GM18520 (cell line): ENCODE data around the gene CHD8.

Experiments used
- ATAC-seq: cut with Tn5 transposase; IDR thresholded peaks from one replicate; pipeline ENCODE4 v1.9.1; 2021; ENCODE audit not compliant: unreplicated experiment

The CHD8 gene

DNA sequence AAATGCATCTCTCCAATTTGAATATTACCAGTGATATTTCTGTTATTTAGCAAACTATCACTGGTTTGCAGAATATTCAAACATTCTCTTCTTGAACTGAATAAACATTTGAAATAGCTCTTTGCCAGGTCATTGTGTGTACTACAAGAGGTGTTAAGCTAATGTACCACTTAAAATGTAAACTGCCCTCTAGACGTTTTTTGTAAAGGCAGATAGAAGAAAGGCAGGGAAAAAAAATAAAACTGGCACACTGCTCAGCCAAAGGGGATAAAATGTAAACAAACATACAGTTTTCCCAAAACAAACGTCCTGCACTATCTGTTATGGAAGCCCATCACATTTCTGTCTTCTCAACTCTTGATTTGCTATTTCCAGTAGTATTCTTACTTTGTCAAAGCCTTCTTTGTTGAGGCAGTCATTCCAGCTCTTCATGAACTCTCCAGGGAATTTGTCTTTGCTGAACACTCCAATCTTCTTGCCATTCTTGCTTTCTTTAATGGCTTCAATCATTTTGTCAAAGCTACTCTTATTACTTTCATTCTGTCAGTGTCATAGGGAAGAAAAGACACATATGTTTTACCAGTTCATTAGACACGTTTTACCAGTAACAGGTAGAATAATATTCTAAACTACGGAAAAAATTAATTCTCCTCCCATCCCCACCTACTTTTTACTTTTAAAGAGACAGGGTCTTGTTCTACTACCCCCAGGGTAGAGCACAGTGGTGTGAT lies 85.8 kb downstream of the CHD8 start:
- no peak for ATAC-seq

DNA sequence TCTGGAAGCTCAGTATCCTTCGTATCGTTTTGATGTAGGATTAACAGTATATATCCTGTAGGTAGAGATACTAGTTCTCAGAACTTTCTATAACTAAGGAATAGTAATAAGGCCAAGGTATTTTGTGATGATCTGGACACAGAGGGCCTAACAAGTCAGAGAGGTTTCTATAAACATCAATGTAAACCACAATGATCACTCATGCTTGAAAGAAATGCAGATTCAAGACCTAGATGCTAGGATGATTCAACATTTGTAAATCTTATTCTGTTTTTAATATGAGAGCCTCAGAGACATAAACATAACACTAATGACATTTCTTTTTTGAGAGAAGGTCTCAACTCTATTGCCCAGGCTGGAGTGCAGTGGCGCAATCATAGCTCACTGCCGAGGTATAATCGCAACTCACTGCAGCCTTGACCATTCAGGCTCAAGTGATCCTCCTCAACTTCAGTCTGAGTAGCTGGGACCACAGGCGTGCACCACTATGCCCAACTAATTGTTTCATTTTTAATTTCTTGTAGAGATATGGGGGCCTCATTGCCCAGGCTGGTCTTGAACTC lies 88.3 kb downstream of the CHD8 start:
- no peak for ATAC-seq

DNA sequence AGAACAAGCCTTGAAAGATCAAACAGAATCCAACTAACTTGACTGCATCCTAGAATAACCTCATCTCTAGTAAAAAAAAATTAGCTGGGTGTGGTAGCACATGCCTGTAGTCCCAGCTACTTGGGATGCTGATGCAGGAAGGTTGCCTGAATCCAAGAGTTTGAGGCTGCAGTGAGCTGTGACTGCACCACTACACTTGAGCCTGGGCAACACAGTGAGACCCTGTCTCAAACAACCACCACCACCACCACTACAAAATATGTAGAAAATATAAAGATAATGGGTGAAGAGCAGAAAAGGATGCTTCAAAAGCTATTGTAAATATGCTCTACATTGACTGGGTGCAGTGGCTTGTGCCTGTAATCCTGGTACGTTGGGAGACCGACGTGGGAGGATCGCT lies 99.4 kb downstream of the CHD8 start:
- no peak for ATAC-seq

DNA sequence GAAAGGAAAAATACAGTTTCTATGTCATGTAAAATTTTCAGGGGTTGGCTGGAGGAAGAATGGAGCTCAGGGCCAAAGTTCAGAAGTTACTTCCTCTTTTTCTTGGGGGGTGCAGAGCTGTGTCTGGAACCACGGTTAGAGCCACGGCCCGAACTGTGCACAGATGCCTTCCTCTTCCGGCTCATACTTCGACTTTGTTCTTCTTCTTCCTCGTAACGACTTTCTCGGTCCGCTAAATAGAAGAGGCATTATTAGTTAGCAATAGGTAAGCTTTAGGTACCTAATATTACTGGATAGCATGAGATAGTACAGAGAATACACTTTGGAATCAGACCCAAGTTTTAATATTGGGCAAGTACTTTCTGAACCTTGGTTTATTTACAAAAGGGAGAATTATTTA lies 103.3 kb downstream of the CHD8 start:
- no peak for ATAC-seq

DNA sequence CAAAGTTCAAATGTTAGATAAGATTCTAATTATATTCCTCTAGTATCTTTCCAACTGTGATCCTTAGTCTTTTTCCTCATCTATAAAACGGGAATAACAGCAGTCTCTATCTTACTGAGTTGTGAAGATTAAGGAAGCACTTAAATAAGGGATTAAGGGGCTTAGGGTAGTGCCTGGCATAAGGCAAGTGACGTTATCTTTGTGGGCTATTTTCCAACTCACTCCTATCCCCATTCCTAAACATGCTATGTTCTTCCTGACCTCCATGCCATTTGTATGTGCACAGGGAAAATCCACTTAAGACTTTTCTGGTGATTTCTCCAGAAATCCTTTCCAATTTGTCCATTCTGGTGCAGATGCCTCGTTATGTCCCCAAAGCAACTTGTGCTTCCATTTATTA lies 105.4 kb downstream of the CHD8 start:
- no peak for ATAC-seq

DNA sequence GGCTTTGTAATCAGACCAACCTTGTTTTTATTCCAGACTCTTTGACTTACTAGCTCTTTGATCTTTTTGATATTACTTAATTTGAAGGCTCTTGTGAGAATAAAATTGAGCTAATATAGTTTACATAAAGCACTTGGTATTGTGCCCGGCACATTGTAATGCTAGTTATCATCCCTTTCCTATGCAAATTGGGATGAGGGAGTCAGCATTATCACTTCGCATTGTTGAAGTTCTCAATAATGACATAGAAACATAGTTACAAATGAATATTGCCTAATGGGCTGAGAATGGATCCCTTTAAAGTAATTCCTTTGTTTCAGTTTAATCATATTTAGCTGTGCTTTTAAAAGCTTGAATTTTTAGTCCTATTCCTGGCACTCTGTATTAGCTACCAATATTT lies 108.7 kb downstream of the CHD8 start:
- ATAC-seq, result no peak

DNA sequence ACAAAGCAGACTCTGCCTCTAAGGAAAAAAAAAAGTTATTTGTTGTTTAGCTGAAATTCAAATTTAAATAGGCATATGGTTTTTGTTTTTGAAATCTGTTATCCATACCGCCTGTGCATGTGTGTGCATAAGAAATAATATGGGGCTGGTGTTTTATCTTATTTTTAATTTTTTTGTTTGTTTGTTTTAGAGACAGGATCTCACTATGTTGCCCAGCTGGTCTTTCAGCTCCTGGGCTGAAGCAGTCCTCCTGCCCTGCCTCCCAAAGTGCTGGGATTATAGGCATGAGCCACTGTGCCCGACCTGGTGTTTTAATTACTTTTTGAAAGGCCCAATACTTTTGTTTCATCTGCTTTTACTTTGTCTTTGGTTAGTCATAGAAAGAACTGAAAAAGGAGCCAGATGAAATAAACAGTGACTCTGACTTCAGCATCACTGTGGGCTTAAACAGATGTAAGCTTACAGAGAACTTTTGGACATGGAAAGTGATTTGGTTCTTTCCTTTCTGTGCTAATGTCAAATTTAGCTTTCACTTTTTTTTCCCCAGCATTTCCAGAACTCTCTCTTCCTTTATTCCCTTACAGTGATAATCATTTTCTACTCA lies 109.3 kb downstream of the CHD8 start:
- ATAC-seq, result no peak

DNA sequence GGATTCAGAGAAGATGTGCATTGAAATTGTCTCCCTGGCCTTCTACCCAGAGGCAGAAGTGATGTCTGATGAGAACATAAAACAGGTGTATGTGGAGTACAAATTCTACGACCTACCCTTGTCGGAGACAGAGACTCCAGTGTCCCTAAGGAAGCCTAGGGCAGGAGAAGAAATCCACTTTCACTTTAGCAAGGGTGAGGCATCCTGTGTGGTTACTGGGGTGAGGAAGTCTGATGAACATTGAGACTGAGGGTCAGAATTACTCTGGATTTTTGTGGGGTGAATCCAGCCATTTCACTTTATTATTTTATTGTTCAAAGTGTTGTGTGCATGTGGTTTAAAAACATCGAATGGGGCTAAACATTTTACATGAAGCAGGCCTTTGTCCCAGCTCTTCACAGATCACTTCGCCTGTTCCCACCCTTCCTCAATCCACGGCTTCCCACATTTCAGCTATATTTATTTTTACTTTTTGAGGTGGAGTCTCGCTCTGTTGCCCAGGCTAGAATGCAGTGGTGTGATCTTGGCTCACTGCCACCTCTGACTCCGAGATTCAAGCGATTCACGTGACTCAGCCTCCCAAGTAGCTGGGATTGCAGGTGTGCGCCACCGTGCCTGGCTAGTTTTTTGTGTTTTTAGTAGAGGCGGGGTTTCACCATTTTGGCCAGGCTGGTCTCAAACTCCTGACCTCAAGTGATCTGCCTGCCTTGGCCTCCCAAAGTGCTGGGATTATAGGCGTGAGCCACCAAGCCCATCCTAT lies 112.7 kb downstream of the CHD8 start:
- ATAC-seq, result no peak
